RWPE2 (cell line): Measurements from ENCODE around the gene TTYH1.

Experiments used
- ATAC-seq: fragments of 200-7000 bp; cut with Tn5 transposase; 3 replicates; pipeline ENCODE4 v1.9.1; 2021; ENCODE audit warnings: low read depth
- DNase-seq: peaks from one replicate; pipeline ENCODE4 v3.0.0-alpha.2; 2020; ENCODE audit warnings: low spot score
- H3K27ac ChIP-seq: fragments of 450-650 bp; 2 replicates; pipeline ENCODE4 v1.5.1; 2017; ENCODE audit warnings: mild to moderate bottlenecking; ENCODE audit not compliant: poor library complexity, severe bottlenecking
- H3K27me3 ChIP-seq: fragments of 250-450 bp; sonication (Bioruptor Pico); 2 replicates; pipeline ENCODE4 v1.5.1; 2021; ENCODE audit warnings: mild to moderate bottlenecking, moderate library complexity; ENCODE audit not compliant: insufficient read depth, poor library complexity, severe bottlenecking
- H3K36me3 ChIP-seq: fragments of 250-450 bp; sonication (Bioruptor Pico); 2 replicates; pipeline ENCODE4 v1.5.1; 2020; ENCODE audit warnings: low read depth, mild to moderate bottlenecking, moderate library complexity
- H3K4me1 ChIP-seq: fragments of 250-450 bp; sonication (Bioruptor Pico); 2 replicates; pipeline ENCODE4 v1.5.1; 2021; ENCODE audit warnings: mild to moderate bottlenecking, moderate library complexity; ENCODE audit not compliant: insufficient read depth, poor library complexity, severe bottlenecking
- H3K4me3 ChIP-seq: fragments of 250-450 bp; sonication (Bioruptor Pico); 2 replicates; pipeline ENCODE4 v1.5.1; 2021; ENCODE audit warnings: mild to moderate bottlenecking, moderate library complexity; ENCODE audit not compliant: severe bottlenecking
- H3K9me3 ChIP-seq: fragments of 250-450 bp; sonication (Bioruptor Pico); 2 replicates; pipeline ENCODE4 v1.5.1; 2021; ENCODE audit warnings: mild to moderate bottlenecking, moderate library complexity; ENCODE audit not compliant: severe bottlenecking
- TF ChIP-seq, protein P1 (sequence below): fragments of 450-650 bp; IDR thresholded peaks from one replicate; pipeline ENCODE4 v1.5.1; 2017; ENCODE audit warnings: mild to moderate bottlenecking, moderate library complexity; ENCODE audit not compliant: poor library complexity, severe bottlenecking

Gene TTYH1

DNA sequence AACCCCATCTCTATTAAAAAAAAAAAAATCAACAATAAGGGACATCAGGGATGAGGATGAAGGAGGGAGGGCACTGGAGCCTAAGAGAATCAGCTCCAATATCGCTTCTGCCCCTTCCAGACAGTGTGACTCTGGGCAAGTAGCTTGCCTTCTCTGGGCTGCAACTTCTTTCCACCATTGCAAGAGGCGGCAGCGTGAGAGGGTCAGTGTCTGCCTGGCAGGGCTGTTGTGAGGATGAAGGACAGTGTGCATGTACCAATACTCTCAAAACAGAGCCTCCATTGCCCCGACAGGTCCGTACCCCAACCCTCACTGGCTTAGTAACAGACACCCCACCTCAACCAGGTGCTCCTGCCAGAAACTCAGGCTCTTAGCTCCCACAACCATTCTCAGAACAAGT lies 18.4 kb downstream of the TTYH1 start:
- H3K4me3 ChIP-seq: no peak overlapping the region
- no peaks in the 10 kb centered on the region for H3K9me3 ChIP-seq
- DNase-seq: no peak
- H3K27ac ChIP-seq: no peak overlapping the region
- H3K36me3 ChIP-seq: 0 out of 2 replicates have a peak, but pooled peaks cover 4% of the 10 kb centered on the region
- H3K27me3 ChIP-seq: no peaks in the 10 kb centered on the region
- no peak for ATAC-seq
- TF ChIP-seq, protein P1, sequence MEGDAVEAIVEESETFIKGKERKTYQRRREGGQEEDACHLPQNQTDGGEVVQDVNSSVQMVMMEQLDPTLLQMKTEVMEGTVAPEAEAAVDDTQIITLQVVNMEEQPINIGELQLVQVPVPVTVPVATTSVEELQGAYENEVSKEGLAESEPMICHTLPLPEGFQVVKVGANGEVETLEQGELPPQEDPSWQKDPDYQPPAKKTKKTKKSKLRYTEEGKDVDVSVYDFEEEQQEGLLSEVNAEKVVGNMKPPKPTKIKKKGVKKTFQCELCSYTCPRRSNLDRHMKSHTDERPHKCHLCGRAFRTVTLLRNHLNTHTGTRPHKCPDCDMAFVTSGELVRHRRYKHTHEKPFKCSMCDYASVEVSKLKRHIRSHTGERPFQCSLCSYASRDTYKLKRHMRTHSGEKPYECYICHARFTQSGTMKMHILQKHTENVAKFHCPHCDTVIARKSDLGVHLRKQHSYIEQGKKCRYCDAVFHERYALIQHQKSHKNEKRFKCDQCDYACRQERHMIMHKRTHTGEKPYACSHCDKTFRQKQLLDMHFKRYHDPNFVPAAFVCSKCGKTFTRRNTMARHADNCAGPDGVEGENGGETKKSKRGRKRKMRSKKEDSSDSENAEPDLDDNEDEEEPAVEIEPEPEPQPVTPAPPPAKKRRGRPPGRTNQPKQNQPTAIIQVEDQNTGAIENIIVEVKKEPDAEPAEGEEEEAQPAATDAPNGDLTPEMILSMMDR: no peak
- peaks cover 17% of the 10 kb centered on the region for H3K4me1 ChIP-seq

DNA sequence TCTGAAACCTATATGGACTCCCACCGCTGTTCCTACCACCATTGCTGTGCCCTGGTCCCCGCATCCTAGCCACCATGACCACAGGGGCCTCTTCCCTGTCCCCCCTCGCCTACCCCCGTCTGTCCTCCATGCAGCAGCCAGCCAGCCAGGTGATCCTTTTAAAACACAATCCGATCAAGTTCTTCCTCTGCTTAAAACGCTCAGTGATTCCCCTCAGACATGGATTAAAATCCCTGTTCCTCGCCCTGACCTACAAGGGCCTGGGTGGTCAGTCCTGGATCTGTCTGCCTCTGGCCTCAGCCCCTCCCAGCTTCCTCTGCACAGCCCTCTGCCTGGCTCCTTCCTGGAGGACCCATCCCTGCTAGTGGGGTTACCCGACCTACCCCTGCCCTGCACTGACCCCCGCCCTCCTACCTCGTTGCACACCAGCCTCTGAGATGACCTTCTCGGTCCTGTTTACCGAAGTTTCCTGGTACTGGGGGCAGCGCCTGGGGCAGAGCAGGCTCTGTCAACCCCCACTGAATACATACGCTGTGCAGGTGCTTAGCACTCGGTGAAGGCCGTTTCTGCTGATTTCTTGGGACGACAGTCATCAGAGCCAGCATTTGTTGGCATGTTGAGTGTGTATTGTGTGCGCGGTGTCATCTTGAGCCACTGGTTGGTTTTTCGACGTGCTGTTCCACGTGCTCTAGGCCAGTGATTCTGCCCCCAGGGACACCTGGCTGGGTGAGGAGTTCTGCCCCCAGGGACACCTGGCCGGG lies 19.0 kb downstream of the TTYH1 start:
- H3K27me3 ChIP-seq: no peaks in the 10 kb centered on the region
- ATAC-seq (no peak), DNase-seq (no peak)
- peaks cover 17% of the 10 kb centered on the region for H3K4me1 ChIP-seq
- TF ChIP-seq, protein P1: no peak
- no peaks in the 10 kb centered on the region for H3K9me3 ChIP-seq
- H3K27ac ChIP-seq: no peak overlapping the region
- H3K36me3 ChIP-seq: 0 out of 2 replicates have a peak, but pooled peaks cover 8% of the 10 kb centered on the region
- H3K4me3 ChIP-seq: no peak overlapping the region

DNA sequence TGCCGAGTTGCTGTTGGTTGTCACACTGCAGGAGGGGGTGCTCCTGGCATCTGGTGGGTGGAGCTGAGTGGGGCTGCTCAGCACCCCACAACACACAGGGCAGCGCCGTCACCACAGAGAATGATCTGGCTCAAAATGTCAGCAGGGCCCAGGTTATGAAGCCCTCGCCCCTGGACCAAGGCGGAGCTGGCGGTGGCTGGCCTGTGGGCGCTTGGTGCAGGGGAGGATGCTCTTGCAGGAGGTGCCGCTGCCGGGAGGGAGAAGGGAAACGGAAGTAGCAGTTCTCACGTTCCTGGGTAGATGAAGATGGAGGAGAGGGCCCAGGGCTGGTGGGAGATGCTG lies 19.6 kb downstream of the TTYH1 start:
- Histone ChIP-seq H3K36me3 (0 out of 2 replicates have a peak, but pooled peaks cover 8% of the 10 kb centered on the region), H3K27ac (no peak overlapping the region), H3K4me3 (no peak overlapping the region), H3K9me3 (no peaks in the 10 kb centered on the region), H3K4me1 (peaks cover 17% of the 10 kb centered on the region), H3K27me3 (no peaks in the 10 kb centered on the region)
- no peak for DNase-seq
- no peak for ATAC-seq
- TF ChIP-seq, protein P1: no peak

DNA sequence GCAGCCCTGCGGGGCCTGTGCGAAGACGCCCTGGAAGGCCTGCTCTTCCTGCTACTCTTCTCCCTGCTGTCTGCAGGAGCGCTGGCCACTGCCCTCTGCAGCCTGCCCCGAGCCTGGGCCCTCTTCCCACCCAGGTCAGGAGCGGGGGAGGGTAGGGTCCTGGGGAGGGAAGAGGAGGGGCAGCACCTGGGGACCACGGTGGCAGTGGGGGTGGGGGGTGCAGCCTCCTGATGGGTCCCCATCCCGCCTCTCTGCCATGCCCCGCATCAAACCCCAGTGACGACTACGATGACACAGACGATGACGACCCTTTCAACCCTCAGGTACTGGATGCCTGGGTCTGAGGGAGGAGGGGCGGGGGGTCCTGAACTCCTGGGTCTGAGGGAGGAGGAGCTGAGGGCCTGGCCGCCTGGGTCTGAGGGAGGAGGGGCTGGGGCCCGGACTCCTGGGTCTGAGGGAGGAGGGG lies 20.3 kb downstream of the TTYH1 start:
- TF ChIP-seq, protein P1: no peak
- H3K4me3 ChIP-seq: no peak overlapping the region

DNA sequence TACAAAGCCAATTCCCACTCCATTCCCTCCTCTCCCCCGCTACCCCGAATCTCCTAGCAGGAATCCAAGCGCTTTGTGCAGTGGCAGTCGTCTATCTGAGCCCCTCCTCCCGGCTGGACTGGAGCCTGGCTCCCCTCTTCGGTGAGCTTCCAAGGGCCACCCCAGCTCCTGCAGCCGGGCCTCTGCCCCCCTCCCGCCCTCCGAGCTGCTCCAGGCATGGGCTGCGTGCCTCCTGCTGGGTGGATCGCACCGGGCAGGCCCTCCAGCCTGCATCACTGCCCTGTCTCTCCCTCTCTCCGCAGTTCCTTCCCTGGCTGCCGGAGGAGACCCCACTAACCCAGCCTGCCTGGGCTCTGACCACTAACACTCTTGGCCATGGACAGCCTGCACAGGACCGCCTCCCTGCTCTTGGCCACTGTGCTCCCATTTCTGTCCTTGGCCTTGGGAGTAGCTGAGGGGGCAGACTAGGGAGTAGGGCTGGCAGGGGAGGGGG lies 20.8 kb downstream of the TTYH1 start:
- H3K27ac ChIP-seq: no peak overlapping the region
- peaks cover 14% of the 10 kb centered on the region for H3K36me3 ChIP-seq
- DNase-seq (no peak), ATAC-seq (no peak)
- H3K9me3 ChIP-seq: no peaks in the 10 kb centered on the region
- no peaks in the 10 kb centered on the region for H3K27me3 ChIP-seq
- H3K4me1 ChIP-seq: peaks cover 15% of the 10 kb centered on the region
- H3K4me3 ChIP-seq: no peak overlapping the region
- TF ChIP-seq, protein P1: no peak

More for the DNA sequence above, 20.3 kb downstream of the TTYH1 start:
- Histone ChIP-seq H3K27ac (no peak overlapping the region), H3K36me3 (peaks cover 10% of the 10 kb centered on the region), H3K4me1 (peaks cover 17% of the 10 kb centered on the region), H3K27me3 (no peaks in the 10 kb centered on the region), H3K9me3 (no peaks in the 10 kb centered on the region)
- ATAC-seq (no peak), DNase-seq (no peak)
